ENCODE results near the gene HYLS1. TPM values are rescaled to one million over a fixed set of nuclear protein-coding genes. Genes with fewer than 3 reads are reported as not detected.

The HYLS1 gene
- total RNA-seq, 4 donors from 2014 or later: 2.6 to 4.9 (median 3.0) TPM

- DNase-seq (ENCODE audit: low spot score) (no peak), ATAC-seq (ENCODE audit: low FRiP score) (no peak)
- TF ChIP-seq CTCF (IDR thresholded peaks at IDR 0.05): no peak
These were observed 4.6 kb downstream of the HYLS1 start for GRCh38 chr11:125892071-125892470.

DNA sequence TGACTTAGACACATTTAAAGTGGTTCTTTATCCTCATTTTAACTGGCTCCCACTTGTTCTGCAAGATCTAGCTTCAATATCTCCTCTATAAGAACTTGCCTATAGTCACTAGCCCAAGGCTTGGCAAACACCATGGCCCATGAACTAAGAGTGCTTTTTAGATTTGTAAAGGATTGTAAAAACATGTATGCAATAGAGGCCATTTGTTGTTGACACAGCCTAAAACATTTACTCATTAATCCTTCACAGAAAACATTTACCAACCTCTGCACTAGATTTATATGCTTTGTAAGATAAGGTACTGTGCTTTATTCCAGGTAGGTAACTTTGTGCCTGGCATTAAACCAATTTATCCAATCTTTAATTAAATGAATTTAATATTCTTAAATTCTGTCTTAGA lies 5.5 kb downstream of the HYLS1 start:
- no peak for ATAC-seq (ENCODE audit: low FRiP score)
- no peak for DNase-seq (ENCODE audit: low spot score)
- TF ChIP-seq CTCF (IDR thresholded peaks at IDR 0.05): no peak

GRCh38 chr11:125901872-125902271 lies 14.4 kb downstream of the HYLS1 start:
- DNase-seq (ENCODE audit: low spot score): no peak
- no peak for TF ChIP-seq CTCF (IDR thresholded peaks at IDR 0.05)
- no peak for ATAC-seq (ENCODE audit: low FRiP score)

- no peak for TF ChIP-seq CTCF (IDR thresholded peaks at IDR 0.05)
- ATAC-seq (ENCODE audit: low FRiP score) (no peak), DNase-seq (ENCODE audit: low spot score) (no peak)
These were observed 14.9 kb downstream of the HYLS1 start for GRCh38 chr11:125902277-125902926.

DNA sequence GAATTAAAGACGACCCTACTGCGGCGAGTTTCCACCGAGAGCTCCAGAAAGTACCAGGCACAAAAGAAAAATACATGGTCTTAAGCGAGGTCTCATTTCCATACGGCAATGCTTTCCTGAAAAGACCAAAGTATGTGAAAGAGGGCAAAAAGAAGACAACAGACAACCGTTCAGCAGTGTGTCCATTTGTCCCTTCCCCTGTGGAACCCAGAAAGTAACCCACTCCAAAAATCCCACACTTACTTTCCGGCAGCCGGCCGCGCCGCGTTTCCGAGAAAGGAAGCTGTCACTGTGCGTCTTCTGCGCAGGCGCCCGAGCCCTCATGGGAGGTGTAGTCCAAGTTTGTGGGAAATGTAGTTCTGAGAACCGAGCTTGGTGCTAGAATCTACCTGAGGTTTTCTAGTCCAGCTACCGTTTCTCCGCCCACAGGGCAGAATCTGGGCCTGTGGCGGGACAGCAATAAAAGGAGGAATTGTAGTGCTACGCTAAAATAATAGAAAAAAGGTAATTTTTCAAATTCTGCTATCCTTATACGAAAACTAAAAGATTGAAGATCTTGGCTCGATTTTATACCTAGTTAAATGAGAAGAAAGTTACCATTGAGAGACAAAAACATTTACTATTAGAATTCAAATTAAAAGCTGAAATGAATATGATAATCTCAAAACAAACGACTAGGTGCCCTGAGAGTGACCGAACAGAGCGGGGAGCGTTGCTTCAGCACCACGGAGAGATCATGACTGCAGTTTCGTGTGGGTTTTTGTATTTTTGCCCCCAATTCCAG lies 15.7 kb downstream of the HYLS1 start, which contains the start of gene PUS3:
Gene PUS3, minus strand, starts transcription at position 280 of the 784 bp plus-strand sequence. CDS start 6,922 bp downstream, outside the sequence.
- ATAC-seq (ENCODE audit: low FRiP score): peak; percentile 89

More for the DNA sequence above, 15.7 kb downstream of the HYLS1 start, which contains the start of gene PUS3:
- no peak for TF ChIP-seq CTCF (IDR thresholded peaks at IDR 0.05)
- DNase-seq (ENCODE audit: low spot score): peak; percentile 78
